Measurements from ENCODE around the gene PDGFRA. TPM values are rescaled to one million over a fixed set of nuclear protein-coding genes. Genes with fewer than 3 reads are reported as not detected.

Gene PDGFRA
- total RNA-seq, 1 experiment from 2014 or later = not detected

- Histone ChIP-seq H3K4me2 (no peak overlapping the region), H3K4me3 (no peak overlapping the region), H2AFZ (no peak overlapping the region), H4K20me1 (ENCODE audit: insufficient read depth) (no peaks in the 10 kb centered on the region), H3K27me3 (ENCODE audit: insufficient read depth, low read depth) (no peaks in the 10 kb centered on the region), H3K27ac (no peak overlapping the region), H3K9me3 (ENCODE audit: insufficient read depth, low read depth) (no peaks in the 10 kb centered on the region), H3K79me2 (ENCODE audit: low read depth) (no peaks in the 10 kb centered on the region), H3K36me3 (ENCODE audit: low read depth) (no peaks in the 10 kb centered on the region), H3F3A (ENCODE audit: insufficient read depth, low read depth) (no peaks in the 10 kb centered on the region), H3K4me1 (replicated peaks; ENCODE audit: insufficient read depth) (no peaks in the 10 kb centered on the region), H3K9me2 (ENCODE audit: insufficient read depth) (no peaks in the 10 kb centered on the region)
- no TSS peak for BruUV-seq (replicated peaks)
- no peak for TF ChIP-seq CTCF (conservative IDR thresholded peaks at IDR 0.05)
- TF ChIP-seq EZH2 (IDR thresholded peaks at IDR 0.05; ENCODE audit: low read depth) = no peak
- intact Hi-C loops (cut with micrococcal nuclease; ENCODE audit: unreplicated experiment) = no loop called here
- DNase-seq = no peak
- CTCF ChIA-PET = no interaction called here
- POLR2A ChIA-PET (ENCODE audit: unreplicated experiment) = interaction anchor here (0.5 kb wide), 1 partner anchor 1983 kb away, joined by 6 read pairs; no protein-coding TSS in a partner anchor
Measured at GRCh38 chr4:54277691-54278090, 48.6 kb downstream of the PDGFRA start.

GRCh38 chr4:54278216-54278615 is 49.1 kb downstream of the PDGFRA start:
- BruUV-seq (replicated peaks) = no TSS peak
- Histone ChIP-seq H3K79me2 (ENCODE audit: low read depth) (no peaks in the 10 kb centered on the region), H3K9me2 (ENCODE audit: insufficient read depth) (no peaks in the 10 kb centered on the region), H3K4me2 (no peak overlapping the region), H3F3A (ENCODE audit: insufficient read depth, low read depth) (no peaks in the 10 kb centered on the region), H3K4me1 (replicated peaks; ENCODE audit: insufficient read depth) (no peaks in the 10 kb centered on the region), H3K27me3 (ENCODE audit: insufficient read depth, low read depth) (no peaks in the 10 kb centered on the region), H3K4me3 (no peak overlapping the region), H3K9me3 (ENCODE audit: insufficient read depth, low read depth) (no peaks in the 10 kb centered on the region), H4K20me1 (ENCODE audit: insufficient read depth) (no peaks in the 10 kb centered on the region), H2AFZ (no peak overlapping the region), H3K36me3 (ENCODE audit: low read depth) (no peaks in the 10 kb centered on the region), H3K27ac (no peak overlapping the region)
- ChIA-PET POLR2A (ENCODE audit: unreplicated experiment) (no interaction called here), CTCF (no interaction called here)
- TF ChIP-seq EZH2 (IDR thresholded peaks at IDR 0.05; ENCODE audit: low read depth) (no peak), CTCF (conservative IDR thresholded peaks at IDR 0.05) (no peak)
- intact Hi-C loops (cut with micrococcal nuclease; ENCODE audit: unreplicated experiment) = no loop called here
- DNase-seq = no peak

GRCh38 chr4:54281054-54281766 is 52.1 kb downstream of the PDGFRA start:
- CTCF ChIA-PET = no interaction called here
- H3K4me3 ChIP-seq = no peak overlapping the region
- H3K27ac ChIP-seq = no peak overlapping the region
- BruUV-seq (replicated peaks) = no TSS peak
- H4K20me1 ChIP-seq (ENCODE audit: insufficient read depth) = no peaks in the 10 kb centered on the region
- no peaks in the 10 kb centered on the region for H3K27me3 ChIP-seq (ENCODE audit: insufficient read depth, low read depth)
- no peaks in the 10 kb centered on the region for H3F3A ChIP-seq (ENCODE audit: insufficient read depth, low read depth)
- TF ChIP-seq EZH2 (IDR thresholded peaks at IDR 0.05; ENCODE audit: low read depth) = no peak
- TF ChIP-seq CTCF (conservative IDR thresholded peaks at IDR 0.05) = no peak
- no peaks in the 10 kb centered on the region for H3K9me2 ChIP-seq (ENCODE audit: insufficient read depth)
- no peak for DNase-seq
- H3K9me3 ChIP-seq (ENCODE audit: insufficient read depth, low read depth) = no peaks in the 10 kb centered on the region
- H2AFZ ChIP-seq = no peak overlapping the region
- H3K36me3 ChIP-seq (ENCODE audit: low read depth) = no peaks in the 10 kb centered on the region
- H3K4me1 ChIP-seq (replicated peaks; ENCODE audit: insufficient read depth) = no peaks in the 10 kb centered on the region
- POLR2A ChIA-PET (ENCODE audit: unreplicated experiment) = no interaction called here
- H3K4me2 ChIP-seq = no peak overlapping the region
- H3K79me2 ChIP-seq (ENCODE audit: low read depth) = no peaks in the 10 kb centered on the region
- intact Hi-C loops (cut with micrococcal nuclease; ENCODE audit: unreplicated experiment) = no loop called here

All from PC-9 (cell line).